GM12878 (cell line): ENCODE data around the gene DCP1A. TPM values are rescaled to one million over a fixed set of nuclear protein-coding genes. Genes with fewer than 3 reads are reported as not detected.

ENCODE experiments used
- E2F8 ChIP-seq: fragments of 450-650 bp; IDR thresholded peaks from 2 replicates; pipeline ENCODE4 v1.6.1; 2018; ENCODE audit warnings: mild to moderate bottlenecking, low read depth, moderate library complexity; ENCODE audit not compliant: partially characterized antibody
- FOXK2 ChIP-seq: fragments of 450-650 bp; IDR thresholded peaks from 2 replicates; pipeline ENCODE4 v1.6.1; 2017; ENCODE audit warnings: mild to moderate bottlenecking, moderate library complexity
- NFYA ChIP-seq: IDR thresholded peaks from 2 replicates; pipeline ENCODE4 v1.6.1; 2011; ENCODE audit warnings: low read depth, mild to moderate bottlenecking, low read length, improper control_type of control experiment, borderline replicate concordance
- REST ChIP-seq: IDR thresholded peaks from 2 replicates; pipeline ENCODE4 v1.6.1; 2012; ENCODE audit warnings: mild to moderate bottlenecking, low read depth, low read length
- SMAD5 ChIP-seq: IDR thresholded peaks from 2 replicates; pipeline ENCODE4 v1.6.1; 2016; ENCODE audit warnings: antibody characterized with exemption, low read depth
- polyA plus RNA-seq, 11 experiments: library from polyadenylated mRNA; depleted of rRNA in 4 of 11; unstranded in 6 of 11; stranded (reverse) in 5 of 11; fragments of >200 nt; fragmentation: Nextera tagmentation in 4 of 11; fragmentation: Illumina TruSeq in 1 of 11; extraction: Ambion mirVana in 4 of 11; extraction: Trizol in 1 of 11; gene quantifications; 1 replicate in 1 of 11; 2 replicates in 10 of 11; pipeline versions ENCODE4 v1.2.1 to v1.2.3, GENCODE V29; 2011 to 2016; ENCODE audit warnings: inconsistent platforms in 2 of 11, missing spikeins in 2 of 11, low read depth in 1 of 11
- total RNA-seq, 4 experiments: library from RNA; depleted of rRNA in 3 of 4; stranded (reverse); fragments of >200 nt in 3 of 4; fragmentation: Illumina TruSeq in 1 of 4; extraction: Trizol in 1 of 4; gene quantifications; 2 replicates each; pipeline versions ENCODE4 v1.2.1 to v1.2.3, GENCODE V29; 2013 to 2021

The DCP1A gene
- total and polyA plus RNA-seq, 10 of the 15 experiments (the other 5 are each of a cell fraction or from before 2014, with no cell fraction given) = 12.5 to 34.6 (median 16.3) TPM

- TF ChIP-seq REST = no peak
- TF ChIP-seq FOXK2 = no peak
- no peak for TF ChIP-seq NFYA
- TF ChIP-seq E2F8 = no peak
- no peak for TF ChIP-seq SMAD5
- TF ChIP-seq, all 136 proteins: peak for 17
Observed at GRCh38 chr3:53254509-53255422, 92.6 kb downstream of the DCP1A start (continued).
